Body of pancreas (tissue), 4 donors: ENCODE data around the gene C6orf52.

Experiments
- POLR2A ChIP-seq, 3 donors: fragments of 450-650 bp; IDR thresholded peaks; one replicate each; pipeline ENCODE4 v1.6.1; 2016; ENCODE audit warnings: antibody characterized with exemption in 3 of 3, mild to moderate bottlenecking in 2 of 3
- TF ChIP-seq, protein P1 (sequence below), 7 experiments: fragments of 450-650 bp in 4 of 7; fragments of 200-600 bp in 3 of 7; sonication (generic) in 3 of 7; IDR thresholded peaks; one replicate each; pipeline ENCODE4 v1.5.1; 2016 to 2019; ENCODE audit warnings: antibody characterized with exemption in 7 of 7

DNA sequence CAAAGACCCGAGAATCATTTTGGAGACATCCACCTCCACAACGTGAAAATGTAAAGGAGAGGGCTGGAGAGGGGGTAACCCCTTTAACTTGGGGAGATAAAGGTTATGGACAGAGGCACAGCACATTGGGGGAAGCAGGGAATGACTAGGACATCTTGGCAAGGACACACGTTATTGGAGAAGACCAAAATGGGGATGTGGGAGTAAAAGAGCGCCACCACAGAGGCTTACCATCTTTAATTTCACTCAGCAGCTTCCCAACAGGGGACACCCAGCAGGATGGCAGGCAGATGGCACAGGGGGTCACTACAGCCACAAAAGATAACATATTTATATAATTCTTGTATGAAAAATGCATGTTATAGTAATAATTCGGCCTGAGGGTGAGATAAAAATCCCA is 9.8 kb downstream of the C6orf52 start:
- no peak for TF ChIP-seq POLR2A (IDR thresholded peaks at IDR 0.05)
- TF ChIP-seq, protein P1, sequence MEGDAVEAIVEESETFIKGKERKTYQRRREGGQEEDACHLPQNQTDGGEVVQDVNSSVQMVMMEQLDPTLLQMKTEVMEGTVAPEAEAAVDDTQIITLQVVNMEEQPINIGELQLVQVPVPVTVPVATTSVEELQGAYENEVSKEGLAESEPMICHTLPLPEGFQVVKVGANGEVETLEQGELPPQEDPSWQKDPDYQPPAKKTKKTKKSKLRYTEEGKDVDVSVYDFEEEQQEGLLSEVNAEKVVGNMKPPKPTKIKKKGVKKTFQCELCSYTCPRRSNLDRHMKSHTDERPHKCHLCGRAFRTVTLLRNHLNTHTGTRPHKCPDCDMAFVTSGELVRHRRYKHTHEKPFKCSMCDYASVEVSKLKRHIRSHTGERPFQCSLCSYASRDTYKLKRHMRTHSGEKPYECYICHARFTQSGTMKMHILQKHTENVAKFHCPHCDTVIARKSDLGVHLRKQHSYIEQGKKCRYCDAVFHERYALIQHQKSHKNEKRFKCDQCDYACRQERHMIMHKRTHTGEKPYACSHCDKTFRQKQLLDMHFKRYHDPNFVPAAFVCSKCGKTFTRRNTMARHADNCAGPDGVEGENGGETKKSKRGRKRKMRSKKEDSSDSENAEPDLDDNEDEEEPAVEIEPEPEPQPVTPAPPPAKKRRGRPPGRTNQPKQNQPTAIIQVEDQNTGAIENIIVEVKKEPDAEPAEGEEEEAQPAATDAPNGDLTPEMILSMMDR (IDR thresholded peaks at IDR 0.05): no peak
